Hematopoietic multipotent progenitor cell treated with erythropoietin and hydrocortisone succinate and interleukin-3 and kit ligand, for 15 days (in vitro differentiated cells): ENCODE results near the gene TAF4B.
A peak's percentile ranks its signal among the peaks of the same experiment; 100 is the strongest.
"Not testable (repeated sequence)": the region's sequence is repeated elsewhere in the genome, so short reads cannot be mapped to it uniquely, and the experiment has no call there.

Experiments used
- DNase-seq: peaks from one replicate; pipeline ENCODE4 v3.0.0-alpha.2; 2015; ENCODE audit warnings: low spot score

The TAF4B gene

GRCh38 chr18:26307161-26307773, 81.0 kb downstream of the TAF4B start:
- peak; percentile 48 for DNase-seq

DNA sequence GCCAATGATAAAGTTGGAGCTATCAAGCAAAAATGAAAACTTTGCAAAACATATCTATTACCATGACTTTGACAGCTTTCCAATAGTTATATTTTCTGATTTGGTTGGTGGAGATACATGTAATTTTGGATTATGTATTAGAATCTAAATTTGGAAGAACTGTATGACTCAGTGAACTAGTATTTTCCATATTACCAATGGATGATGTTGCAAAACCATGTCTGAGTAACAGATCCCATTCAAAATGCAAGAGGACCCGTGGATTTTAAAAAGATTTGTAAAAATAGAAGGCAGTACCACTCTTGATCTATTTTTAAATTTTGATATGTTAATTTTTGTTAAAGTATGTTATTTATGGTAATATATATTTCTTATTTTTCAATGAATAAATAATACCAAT, 83.0 kb downstream of the TAF4B start:
- DNase-seq, result no peak

DNA sequence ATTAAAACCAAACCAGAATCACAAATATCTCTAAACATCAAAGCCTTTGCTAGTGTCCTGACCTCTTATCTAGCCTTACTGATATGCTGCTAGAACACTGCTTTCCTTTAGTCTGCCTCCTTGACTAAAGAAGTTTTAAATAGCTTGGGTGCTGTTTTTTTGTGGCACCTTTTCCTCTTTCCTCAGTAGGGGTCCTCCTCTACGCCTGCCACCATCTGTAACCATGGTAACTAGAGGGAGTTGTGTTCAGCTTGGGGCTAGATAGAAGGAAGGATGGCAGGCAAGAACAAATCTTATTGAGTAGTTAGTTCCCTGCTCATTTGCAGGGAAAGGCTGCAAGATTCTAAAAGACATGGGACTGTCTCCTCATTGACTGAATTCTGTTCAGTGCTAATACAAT, 86.0 kb downstream of the TAF4B start:
- DNase-seq, result no peak

- no peak for DNase-seq
Observed at GRCh38 chr18:26317398-26317797, 91.2 kb downstream of the TAF4B start.

DNA sequence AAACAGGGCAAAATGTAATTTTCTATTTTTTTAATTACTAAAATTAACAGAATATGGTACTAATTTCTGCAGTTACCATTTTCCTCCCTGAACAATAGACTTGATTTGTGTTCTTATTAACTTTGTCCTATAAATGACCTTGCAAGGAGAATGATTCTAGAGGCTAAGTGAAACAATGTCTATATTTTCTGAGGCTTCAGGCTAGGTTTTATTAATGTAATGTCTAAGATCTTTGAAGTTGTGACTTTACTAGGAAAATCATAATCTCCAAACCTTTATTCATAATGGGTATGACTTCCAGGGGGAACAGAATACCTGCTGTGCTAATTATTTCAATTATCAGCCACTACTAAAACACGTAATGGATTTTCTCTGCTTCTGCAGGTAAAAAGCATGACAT, 94.4 kb downstream of the TAF4B start:
- no peak for DNase-seq

DNA sequence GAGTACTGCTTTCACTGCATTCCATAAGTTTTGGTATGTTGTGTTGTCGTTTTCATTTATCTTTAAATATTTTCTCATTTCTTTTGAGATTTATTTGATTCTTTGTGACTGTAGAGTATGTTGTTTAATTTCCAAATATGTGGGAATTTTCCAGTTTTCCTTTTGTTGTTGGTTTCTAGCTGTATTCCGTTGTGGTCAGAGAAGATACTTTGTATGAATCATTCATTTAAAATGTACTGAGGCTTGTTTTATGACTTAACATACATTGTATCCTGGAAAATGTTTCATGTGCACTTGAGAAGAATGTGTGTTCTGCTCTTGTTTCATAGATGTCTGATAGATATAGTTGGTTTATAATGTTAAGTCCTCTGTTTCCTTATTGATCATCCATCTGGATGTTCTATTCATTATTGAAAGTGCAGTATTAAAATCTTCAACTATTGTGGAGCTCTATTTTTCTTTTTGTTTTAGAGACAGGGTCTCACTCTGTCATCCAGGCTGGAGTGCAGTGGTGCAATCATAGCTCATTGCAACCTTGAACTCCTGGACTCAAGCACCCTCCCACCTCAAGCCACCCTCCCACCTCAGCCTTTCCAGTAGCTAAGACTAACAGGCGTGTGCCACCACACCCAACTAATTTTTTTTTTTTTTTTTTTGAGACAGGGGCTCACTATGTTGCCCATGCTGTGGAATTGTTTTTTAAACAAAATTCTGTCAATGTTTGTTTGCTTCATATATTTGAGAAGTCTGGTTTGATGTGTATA, 96.8 kb downstream of the TAF4B start:
- DNase-seq, result no peak

- no peak for DNase-seq
Observed at GRCh38 chr18:26325771-26326170, 99.5 kb downstream of the TAF4B start.

DNA sequence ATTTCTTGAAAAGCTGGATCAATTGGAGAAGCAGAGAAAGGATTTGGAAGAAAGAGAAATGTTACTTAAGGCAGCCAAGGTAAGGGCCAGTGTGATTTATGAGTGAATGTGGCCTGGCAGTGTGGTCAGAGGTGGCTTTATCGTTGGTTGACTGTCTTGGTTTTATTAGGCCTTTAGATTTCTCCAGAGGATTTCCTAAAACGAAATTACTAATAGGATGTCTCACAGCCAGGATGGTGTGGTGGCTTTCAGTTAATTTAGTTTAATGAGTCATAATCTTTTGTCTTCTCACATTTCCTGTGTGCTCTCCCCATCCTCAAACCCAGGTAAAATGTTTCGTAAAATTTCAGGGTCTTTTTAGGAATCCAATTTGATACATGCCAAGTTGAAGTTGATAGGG, 100.8 kb downstream of the TAF4B start:
- no peak for DNase-seq

DNA sequence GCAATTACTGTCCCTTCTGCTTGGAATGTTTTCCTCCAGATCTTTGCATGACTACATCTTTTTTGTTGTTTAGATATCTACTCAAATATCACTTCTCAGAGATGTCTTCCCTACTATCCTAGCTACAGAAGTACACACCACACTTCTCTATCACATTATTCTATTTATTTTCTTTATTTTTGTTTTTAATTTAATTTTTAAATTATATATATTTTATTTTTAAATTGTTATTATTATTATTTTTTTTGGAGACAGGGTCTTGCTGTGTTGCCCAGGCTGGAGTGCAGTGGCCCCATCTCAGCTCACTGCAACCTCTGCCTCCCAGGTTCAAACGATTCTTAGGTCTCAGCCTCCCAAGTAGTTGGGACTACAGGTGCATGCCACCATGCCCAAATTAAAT, 106.7 kb downstream of the TAF4B start:
- no peak for DNase-seq

GRCh38 chr18:26335156-26335555, 108.9 kb downstream of the TAF4B start:
- no peak for DNase-seq

- no peak for DNase-seq
Observed at GRCh38 chr18:26335571-26336487, 109.6 kb downstream of the TAF4B start.

DNA sequence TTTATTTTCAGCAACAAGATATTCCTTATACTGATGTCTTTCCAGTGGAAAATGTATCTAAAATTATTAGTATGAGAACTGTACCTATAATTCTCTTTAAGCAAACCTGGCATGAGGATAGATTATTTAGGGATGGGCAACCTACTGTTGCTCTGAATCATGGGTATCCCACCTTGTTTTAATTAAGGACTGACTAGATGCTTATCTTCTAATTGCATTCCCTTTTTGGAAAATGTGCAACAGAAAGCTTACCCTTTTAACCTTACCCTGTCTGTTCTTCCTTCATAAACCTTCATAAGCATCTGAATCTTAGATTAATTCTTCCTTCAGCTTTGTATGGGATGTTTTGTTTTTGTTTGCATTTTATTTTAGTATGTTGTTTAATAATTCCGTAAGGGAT, 110.3 kb downstream of the TAF4B start:
- no peak for DNase-seq

DNA sequence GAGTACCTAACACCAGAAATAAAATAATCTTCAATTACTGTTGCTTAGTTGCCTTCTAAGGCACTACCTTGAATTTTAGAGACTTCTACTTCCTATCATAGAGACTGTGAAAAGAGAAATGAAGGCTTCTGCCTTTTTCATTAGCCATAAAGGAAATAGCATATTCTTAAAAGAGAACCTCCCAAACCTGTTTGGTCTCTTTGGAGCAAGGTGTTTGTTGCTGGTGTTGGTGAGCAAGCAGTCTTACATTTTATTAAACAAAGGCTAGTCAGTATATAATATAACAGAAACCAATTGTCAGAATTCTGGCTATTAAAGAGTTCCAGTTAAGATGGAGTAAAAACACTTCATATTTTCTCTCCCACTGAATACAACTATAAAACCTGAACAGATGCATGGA, 116.4 kb downstream of the TAF4B start:
- no peak for DNase-seq

- DNase-seq, result no peak
Observed at GRCh38 chr18:26350961-26351360, 124.7 kb downstream of the TAF4B start.

GRCh38 chr18:26356045-26356785, 130.0 kb downstream of the TAF4B start:
- DNase-seq, result no peak

- no peak for DNase-seq
Observed at GRCh38 chr18:26357960-26358359, 131.7 kb downstream of the TAF4B start.

GRCh38 chr18:26362021-26362420, 135.8 kb downstream of the TAF4B start:
- no peak for DNase-seq

DNA sequence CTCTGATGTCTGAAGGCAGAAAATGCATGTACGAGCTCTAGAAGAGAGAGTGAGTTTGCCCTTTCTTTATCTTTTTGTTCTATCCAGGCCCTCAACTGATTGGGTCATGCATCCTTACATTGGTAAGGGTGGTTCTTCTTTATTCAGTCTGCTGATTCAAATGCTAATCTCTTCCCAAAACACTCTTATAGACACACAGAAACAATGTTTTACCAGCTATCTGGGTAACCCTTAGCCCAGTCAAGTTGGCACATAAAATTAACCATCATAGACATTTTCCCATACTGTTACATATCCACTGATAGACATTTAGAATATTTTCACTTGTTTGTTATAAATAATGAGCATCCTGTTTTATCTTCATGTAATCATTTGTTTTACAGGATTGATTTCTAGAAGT, 141.2 kb downstream of the TAF4B start:
- DNase-seq, result no peak

DNA sequence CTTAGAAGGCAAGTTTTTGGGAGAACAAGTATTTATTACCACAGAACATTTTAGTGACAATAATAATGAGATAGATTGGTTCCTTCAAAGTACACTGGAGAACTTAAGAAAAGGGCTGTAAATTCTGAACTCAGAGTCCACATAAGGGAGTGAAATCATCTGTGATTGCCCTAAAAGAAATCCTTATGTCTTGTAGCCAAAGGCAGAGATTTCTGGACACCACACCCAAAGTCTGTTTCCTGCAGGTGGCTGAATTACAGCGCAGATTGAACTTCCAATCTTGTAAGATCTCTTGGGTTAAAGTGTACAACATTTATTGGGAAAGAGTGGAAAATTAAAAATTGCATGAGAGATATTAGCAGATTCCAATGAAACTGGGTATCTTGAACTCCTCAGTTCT, 143.8 kb downstream of the TAF4B start:
- no peak for DNase-seq

DNA sequence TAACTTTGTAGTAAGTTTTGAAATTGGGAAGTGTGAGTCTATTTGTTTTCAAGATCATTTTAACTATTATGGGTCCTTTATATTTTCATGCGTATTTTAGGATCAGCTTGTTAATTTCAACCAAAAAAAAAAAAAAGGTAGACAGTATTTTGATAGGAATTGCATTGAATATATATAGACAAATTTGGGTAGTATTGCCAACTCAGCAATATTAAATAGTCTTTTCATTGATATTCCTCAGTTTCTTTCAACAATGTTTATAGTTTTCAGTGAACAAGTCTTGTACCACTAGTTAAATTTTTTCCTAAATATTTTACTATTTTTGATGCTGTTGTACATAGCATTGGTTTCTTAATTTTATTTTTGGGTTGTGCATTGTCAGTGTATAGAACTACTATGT, 149.9 kb downstream of the TAF4B start:
- DNase-seq, result no peak

- no peak for DNase-seq
Observed at GRCh38 chr18:26378701-26379100, 152.5 kb downstream of the TAF4B start.

DNA sequence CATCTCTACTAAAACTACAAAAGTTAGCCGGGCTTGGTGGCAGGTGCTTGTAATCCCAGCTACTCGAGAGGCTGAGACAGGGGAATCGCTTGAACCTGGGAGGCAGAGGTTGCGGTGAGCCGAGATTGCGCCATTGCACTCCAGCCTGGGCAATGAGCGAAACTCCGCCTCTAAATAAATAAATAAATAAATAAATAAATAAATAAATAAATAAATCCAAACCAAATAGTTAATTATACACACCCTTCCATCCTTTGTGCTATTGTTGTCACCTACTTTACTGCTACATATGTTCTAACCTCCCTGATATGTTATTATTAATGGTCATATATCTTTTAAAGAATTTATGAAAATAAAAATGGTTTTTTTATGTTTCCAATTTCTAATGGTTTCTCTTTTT, 155.3 kb downstream of the TAF4B start:
- not testable (repeated sequence) for DNase-seq
